HL-60/S4 treated with retinoic acid at 250 ng/mL for 4 days and 3 days (cell line): ENCODE data around the gene ZCCHC2.

Experiments used
- in situ Hi-C: fragments of 300-500 bp; cut with MboI; formaldehyde crosslinking; loops from 2 replicates; pipeline ENCODE4 v1.7.0; 2022; ENCODE audit warnings: low sequenced_read_pairs

Gene ZCCHC2

DNA sequence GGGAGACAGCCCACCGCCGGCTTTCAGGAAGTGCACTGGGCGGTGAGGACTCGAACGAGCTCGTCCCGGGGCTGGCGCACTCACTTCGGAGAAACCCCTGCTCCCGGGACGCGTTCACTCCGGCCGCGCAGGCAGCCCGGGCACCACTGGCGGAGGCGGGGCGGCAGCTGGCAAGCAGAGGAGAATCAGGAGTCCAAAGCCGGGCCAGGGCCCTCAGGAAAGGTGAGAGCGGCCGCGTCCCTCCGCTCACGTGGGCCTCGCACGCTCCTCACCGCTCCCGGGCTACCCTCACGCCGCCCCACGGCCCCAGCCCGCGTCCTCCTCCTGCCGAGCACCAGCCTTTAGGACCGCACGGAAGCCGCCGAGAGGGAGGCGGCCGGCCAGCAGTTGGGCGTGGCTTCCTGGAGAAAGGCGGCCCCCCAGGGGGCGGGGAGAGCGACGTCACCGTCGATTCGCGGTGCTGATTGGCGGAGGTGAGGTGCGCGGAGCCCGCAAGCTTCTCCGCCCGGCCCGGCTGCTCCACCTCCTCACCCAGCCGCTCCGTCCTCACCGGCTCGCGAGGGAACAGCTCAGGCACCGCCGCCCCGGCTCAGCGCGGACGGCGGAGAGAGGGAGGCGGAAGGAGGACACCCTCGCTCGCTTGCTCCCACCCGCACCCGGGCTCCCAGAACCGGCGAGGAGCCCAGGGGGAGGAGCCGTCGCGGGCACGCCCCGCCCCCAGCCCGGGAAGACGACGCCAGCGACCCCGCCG lies at the start of gene ZCCHC2:
TSS of gene ZCCHC2 (plus strand) at position 522 of the 751 bp plus-strand sequence. CDS start 400 bp downstream, outside the sequence.
- in situ Hi-C loops, result no loop called here

- in situ Hi-C loops, result no loop called here
These were observed 43.3 kb upstream of the ZCCHC2 start for GRCh38 chr18:62479574-62479973.

GRCh38 chr18:62480927-62481326 lies 41.9 kb upstream of the ZCCHC2 start:
- in situ Hi-C loops, result no loop called here

DNA sequence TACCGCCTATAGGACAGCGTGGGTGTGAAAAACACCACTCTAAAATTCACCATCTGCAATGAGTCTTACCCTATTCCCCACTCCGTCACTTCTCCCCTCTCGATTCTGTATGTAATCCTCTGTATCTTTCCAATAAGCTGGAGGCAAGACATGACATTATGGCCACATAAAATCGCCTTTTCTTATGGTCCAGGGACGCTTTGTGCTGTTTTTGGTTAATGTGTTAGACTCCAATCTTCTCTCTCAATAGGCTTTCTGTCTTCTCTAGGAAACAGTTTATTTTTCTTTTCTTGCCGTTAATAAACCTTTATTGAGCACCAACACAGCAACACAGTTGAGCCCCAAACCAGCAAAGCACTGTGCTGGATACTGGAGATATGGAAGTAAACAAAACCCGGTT lies 37.9 kb upstream of the ZCCHC2 start:
- in situ Hi-C loops, result no loop called here

DNA sequence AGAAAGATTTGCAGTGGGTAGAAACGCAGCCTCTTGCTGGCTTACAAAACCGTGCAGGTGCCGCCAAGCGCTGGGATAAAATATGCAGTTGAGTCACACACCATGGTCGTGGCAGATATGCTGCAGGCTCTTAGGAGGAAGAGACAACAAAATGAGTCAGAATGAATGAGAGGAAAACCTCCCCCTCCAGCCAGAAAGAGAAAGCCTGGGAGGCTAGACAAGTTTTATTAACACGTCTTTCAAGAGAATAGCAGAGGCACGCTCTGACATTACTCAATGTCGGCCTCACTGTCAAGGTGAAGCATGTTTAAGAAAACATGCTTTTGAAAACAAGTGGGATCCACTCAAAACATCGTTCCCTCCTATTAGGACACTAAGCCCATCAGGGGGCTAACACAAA lies 37.1 kb upstream of the ZCCHC2 start:
- in situ Hi-C loops, result no loop called here

DNA sequence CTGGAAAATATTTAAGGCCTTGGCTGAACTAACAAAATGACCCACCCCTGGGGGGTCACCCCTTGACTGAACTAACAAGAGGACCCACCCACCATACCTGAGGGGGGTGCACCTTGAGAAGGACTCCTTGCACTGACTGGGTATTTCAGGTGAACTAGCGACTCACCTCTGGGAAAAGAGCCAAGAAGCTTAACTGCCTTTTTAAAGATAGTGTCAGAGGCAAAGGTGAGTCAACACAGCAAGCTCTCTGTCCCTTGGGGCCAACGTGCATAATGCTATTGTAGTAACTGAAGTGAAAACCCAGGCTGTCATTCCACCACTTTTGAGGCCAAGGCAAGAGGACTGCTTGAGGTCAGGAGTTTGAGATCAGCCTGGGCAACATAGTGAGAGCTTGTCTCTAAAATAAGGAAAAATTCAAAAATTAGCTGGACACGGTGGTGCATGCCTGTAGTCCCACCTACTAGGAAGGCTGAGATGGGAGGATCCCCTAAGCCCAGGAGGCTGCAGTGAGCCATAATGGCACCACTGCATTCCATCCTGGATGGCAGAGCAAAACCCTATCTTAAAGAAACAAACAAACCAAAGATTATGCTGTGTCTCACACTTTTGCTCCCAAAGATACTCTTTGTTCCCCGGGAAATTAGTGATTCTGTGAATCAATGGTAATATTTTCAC lies 36.4 kb upstream of the ZCCHC2 start:
- in situ Hi-C loops, result no loop called here

- in situ Hi-C loops, result no loop called here
These were observed 35.7 kb upstream of the ZCCHC2 start for GRCh38 chr18:62487161-62487560.

DNA sequence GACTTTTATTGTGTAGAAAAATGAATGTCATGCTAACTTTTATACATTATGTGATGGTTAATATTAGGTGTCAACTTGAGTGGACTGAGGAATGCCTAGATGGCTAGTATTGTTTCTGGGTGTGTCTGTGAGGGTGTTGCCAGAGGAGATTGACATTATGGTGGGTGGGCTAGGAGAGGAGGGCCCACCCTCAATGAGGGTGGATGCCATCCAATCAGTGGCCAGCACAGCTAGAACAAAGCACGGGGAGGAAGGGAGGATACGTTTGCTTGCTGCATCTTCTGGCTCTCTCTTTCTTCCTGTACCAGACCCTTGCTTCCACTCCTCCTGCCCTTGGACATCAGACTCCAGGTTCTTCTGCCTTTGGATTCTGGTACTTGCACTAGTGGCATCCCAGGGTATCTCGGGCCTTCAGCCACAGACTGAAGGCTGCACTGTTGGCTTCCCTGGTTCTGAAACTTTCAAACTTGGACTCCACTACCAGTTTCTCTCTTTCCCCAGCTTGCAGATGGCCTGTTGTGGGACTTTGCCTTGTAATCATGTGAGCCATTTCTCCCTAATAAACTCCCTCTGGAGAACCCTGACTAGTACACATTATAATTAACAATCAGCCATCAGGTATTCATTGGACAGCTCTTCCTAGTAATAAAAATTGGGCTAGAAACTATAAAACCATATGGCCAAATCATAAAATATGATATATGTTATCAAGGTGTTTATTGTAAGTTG lies 31.7 kb upstream of the ZCCHC2 start:
- in situ Hi-C loops, result no loop called here

- in situ Hi-C loops, result no loop called here
These were observed 29.6 kb upstream of the ZCCHC2 start for GRCh38 chr18:62493033-62493862.

DNA sequence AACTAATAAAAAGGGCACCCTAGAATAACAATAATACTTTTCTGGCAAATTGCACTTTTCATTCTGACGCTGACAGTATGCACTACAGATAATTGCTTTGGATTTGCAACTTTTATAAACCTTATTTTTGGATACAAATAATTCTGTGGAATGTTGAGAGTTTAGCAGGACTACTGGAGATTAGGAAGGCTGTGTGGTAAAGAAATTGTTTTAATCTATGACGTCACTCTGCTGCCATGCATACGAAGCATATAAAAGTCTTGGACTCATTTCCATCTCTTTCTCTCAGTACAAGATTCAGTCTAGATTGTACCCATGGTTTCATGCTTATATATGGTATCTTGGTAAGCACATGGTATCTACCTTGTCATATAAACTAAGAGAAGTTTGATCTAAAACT lies 28.1 kb upstream of the ZCCHC2 start:
- in situ Hi-C loops, result no loop called here

DNA sequence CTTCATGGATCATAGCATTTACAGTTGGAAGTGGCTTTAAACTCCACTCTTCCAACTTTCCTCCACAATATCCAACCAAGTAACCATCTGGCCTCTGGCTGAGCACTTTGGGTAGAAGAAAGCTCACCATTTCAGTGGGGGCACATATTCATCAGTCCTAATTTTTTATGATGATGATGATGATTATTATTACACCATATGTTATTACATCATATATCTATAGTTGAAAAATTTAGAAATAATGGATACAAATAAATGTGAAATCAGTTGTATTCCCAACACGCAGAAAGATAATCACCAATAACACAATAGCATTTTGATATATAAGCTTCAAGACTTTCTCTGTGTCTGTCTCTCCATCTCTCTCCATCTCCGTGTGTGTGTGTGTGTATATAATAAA lies 26.6 kb upstream of the ZCCHC2 start:
- in situ Hi-C loops, result no loop called here

- in situ Hi-C loops, result no loop called here
These were observed 25.5 kb upstream of the ZCCHC2 start for GRCh38 chr18:62497190-62497772.

GRCh38 chr18:62498616-62499262 lies 24.1 kb upstream of the ZCCHC2 start:
- in situ Hi-C loops, result no loop called here

- in situ Hi-C loops, result no loop called here
These were observed 23.6 kb upstream of the ZCCHC2 start for GRCh38 chr18:62499263-62499650.

GRCh38 chr18:62500174-62500573 lies 22.7 kb upstream of the ZCCHC2 start:
- in situ Hi-C loops, result no loop called here

- in situ Hi-C loops, result no loop called here
These were observed 21.7 kb upstream of the ZCCHC2 start for GRCh38 chr18:62500966-62501591.

DNA sequence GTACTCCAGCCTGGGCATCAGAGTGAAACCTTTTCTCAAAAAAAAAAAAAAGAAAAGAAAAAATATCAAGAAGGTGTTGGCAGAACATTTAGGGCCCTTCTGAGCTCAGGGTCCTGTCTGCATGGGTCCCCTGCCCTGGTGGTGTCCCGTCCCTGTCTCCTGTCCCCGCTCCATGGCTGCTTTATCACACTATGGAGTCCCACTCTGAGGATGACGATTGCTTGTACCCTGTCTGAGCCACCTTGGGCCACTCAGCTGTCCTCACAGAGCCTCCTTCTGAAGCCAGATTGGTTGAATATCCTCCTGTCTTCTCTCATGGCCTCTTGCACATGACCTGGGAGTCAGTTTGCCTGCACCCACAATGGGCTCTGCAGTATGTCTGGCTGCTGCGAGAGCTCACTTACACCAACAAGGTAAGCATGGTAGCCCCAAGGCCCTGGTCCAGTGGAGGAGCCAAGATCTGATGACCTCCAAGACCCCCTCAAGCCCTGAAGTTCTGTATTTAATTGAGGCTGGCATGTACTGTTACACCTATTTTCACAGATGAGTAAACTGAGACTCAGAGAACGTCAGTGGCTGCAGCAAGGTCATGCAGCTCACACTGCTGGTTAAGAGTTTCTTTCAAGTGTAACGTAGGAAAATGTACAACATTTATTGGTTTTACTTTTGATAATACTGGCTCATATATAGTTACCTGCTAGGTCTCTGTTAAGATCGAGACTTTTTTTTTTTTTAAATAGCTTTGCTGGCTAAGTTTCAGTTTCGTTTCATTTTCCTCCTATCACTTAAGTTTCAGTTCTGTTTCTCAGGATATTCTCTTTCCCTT lies 16.9 kb upstream of the ZCCHC2 start:
- in situ Hi-C loops, result no loop called here

DNA sequence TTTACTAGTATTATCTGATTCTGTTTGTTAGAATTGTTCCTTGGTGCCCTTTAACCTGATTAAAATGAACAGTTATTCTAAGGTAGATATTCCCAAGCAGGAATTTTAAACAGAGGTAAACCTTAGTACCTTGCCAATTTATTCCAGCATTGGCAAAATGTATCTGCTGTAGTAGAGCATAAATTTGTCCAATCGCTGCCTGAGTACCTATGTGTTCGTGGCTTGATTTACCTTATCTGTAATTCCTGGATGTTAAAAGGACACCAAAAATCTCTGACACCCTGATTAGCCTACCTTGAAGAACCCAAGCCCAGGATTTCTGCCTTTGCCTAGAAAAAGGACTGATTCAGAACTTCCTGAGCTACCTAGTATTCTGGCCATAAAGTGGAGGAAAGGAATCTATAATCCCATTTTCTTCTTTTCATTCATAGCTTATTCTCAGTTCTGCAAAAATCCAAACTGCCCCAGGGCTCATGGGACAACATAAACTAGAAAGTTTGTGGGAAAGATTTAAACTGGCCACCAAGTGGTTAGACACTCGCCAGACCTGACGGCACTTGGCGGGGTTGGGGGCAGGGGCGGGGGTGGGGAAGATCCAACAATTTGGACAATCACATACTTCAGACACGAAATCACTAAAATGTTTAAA lies 16.2 kb upstream of the ZCCHC2 start:
- in situ Hi-C loops, result no loop called here
